GM13976 (cell line): ENCODE results near the gene MIA3.

Source experiments
- DNase-seq: peaks from one replicate; pipeline ENCODE4 v3.0.0; 2012; ENCODE audit warnings: low spot score
- CTCF ChIP-seq: IDR thresholded peaks from 2 replicates; pipeline ENCODE4 v1.5.1; 2012; ENCODE audit warnings: borderline replicate concordance, mild to moderate bottlenecking; ENCODE audit not compliant: insufficient read depth; ENCODE audit errors: extremely low read depth, missing control alignments, control extremely low read depth
- in situ Hi-C: fragments of 300-500 bp; cut with MboI; formaldehyde crosslinking; loops from one replicate; pipeline ENCODE4 v1.12.0; 2022; ENCODE audit warnings: low sequenced_read_pairs, mixed read lengths, inconsistent platforms; ENCODE audit not compliant: unreplicated experiment

The MIA3 gene

GRCh38 chr1:222586842-222587241, 31.1 kb upstream of the MIA3 start:
- no peak for TF ChIP-seq CTCF
- in situ Hi-C loops = no loop called here
- no peak for DNase-seq

GRCh38 chr1:222588135-222588534, 29.8 kb upstream of the MIA3 start:
- no peak for TF ChIP-seq CTCF
- in situ Hi-C loops = no loop called here
- no peak for DNase-seq

- peak; percentile 82 for DNase-seq
- in situ Hi-C loops = no loop called here
- no peak for TF ChIP-seq CTCF
Measured at GRCh38 chr1:222589462-222590302, 28.2 kb upstream of the MIA3 start, which contains the start of gene TAF1A. TAF1A (minus strand) TSS chr1:222589933.

GRCh38 chr1:222592171-222592570, 25.7 kb upstream of the MIA3 start:
- in situ Hi-C loops = no loop called here
- DNase-seq = no peak
- TF ChIP-seq CTCF = no peak

GRCh38 chr1:222594789-222595188, 23.1 kb upstream of the MIA3 start:
- TF ChIP-seq CTCF = no peak
- in situ Hi-C loops = no loop called here
- no peak for DNase-seq

GRCh38 chr1:222596696-222597095, 21.2 kb upstream of the MIA3 start:
- in situ Hi-C loops = no loop called here
- TF ChIP-seq CTCF = no peak
- DNase-seq = no peak
